ENCODE results near the gene CACNB1. TPM values are rescaled to one million over a fixed set of nuclear protein-coding genes. Genes with fewer than 3 reads are reported as not detected.

CACNB1 gene
- total RNA-seq, 2 experiments from 2014 or later: 14.9 to 15.5 TPM

GRCh38 chr17:39125143-39125875 is 72.2 kb downstream of the CACNB1 start:
- H3K4me3 Mint-ChIP-seq: no peak overlapping the region
- Histone ChIP-seq H3K4me1 (ENCODE audit: insufficient read depth, low read length) (no peaks in the 10 kb centered on the region), H3K27ac (ENCODE audit: low read depth in 1 of 2, low read length in 2 of 2) (no peak overlapping the region), H3K36me3 (ENCODE audit: insufficient read depth, low read length) (no peaks in the 10 kb centered on the region), H3K9me3 (ENCODE audit: control insufficient read depth in 1 of 2, insufficient read depth in 1 of 2, low read length in 2 of 2) (no peaks in the 10 kb centered on the region), H3K4me3 (ENCODE audit: low read length) (no peak overlapping the region), H3K27me3 (ENCODE audit: control insufficient read depth in 1 of 2, insufficient read depth in 2 of 2, low read length in 2 of 2) (no peaks in the 10 kb centered on the region)
- H3K4me1 Mint-ChIP-seq (ENCODE audit: low read depth): peaks cover 7% of the 10 kb centered on the region
- ChIA-PET CTCF (no interaction called here), POLR2A (interaction anchor here (0.7 kb wide), 1 partner anchor 32 kb away, joined by 4 read pairs; no protein-coding TSS in a partner anchor)
- H3K27me3 Mint-ChIP-seq: no peaks in the 10 kb centered on the region
- no peaks in the 10 kb centered on the region for H3K9me3 Mint-ChIP-seq
- no peak overlapping the region for H3K27ac Mint-ChIP-seq
- DNase-seq (no peak), ATAC-seq (ENCODE audit: poor library complexity) (no peak)
- intact Hi-C loops (cut with DNase I, micrococcal nuclease): loop anchor here in 1 of 2 experiments (5.0 kb wide), 1 partner anchor 33 kb away; no protein-coding TSS in a partner anchor
- no peak for TF ChIP-seq CTCF (IDR thresholded peaks at IDR 0.05)
- peaks cover 9% of the 10 kb centered on the region for H3K36me3 Mint-ChIP-seq (ENCODE audit: low read depth)

GRCh38 chr17:39123627-39124026 is 73.8 kb downstream of the CACNB1 start:
- Mint-ChIP-seq H3K36me3 (ENCODE audit: low read depth) (peaks cover 4% of the 10 kb centered on the region), H3K27me3 (no peaks in the 10 kb centered on the region), H3K4me1 (ENCODE audit: low read depth) (peaks cover 9% of the 10 kb centered on the region), H3K4me3 (no peak overlapping the region), H3K27ac (no peak overlapping the region), H3K9me3 (no peaks in the 10 kb centered on the region)
- Histone ChIP-seq H3K4me3 (ENCODE audit: low read length) (no peak overlapping the region), H3K9me3 (ENCODE audit: control insufficient read depth in 1 of 2, insufficient read depth in 1 of 2, low read length in 2 of 2) (no peaks in the 10 kb centered on the region), H3K36me3 (ENCODE audit: insufficient read depth, low read length) (no peaks in the 10 kb centered on the region), H3K27me3 (ENCODE audit: control insufficient read depth in 1 of 2, insufficient read depth in 2 of 2, low read length in 2 of 2) (no peaks in the 10 kb centered on the region), H3K4me1 (ENCODE audit: insufficient read depth, low read length) (no peaks in the 10 kb centered on the region), H3K27ac (ENCODE audit: low read depth in 1 of 2, low read length in 2 of 2) (no peak overlapping the region)
- DNase-seq: no peak
- TF ChIP-seq CTCF (IDR thresholded peaks at IDR 0.05): no peak
- intact Hi-C loops (cut with DNase I, micrococcal nuclease): no loop called here
- ChIA-PET POLR2A (no interaction called here), CTCF (no interaction called here)
- no peak for ATAC-seq (ENCODE audit: poor library complexity)

Other genes with a start within 250 kb of the CACNB1 start
- not detected for gene FBXO47, start 230.3 kb downstream of the CACNB1 start, total RNA-seq
- 10 to 100 TPM; 66.7 to 67.6 TPM for gene PLXDC1, start 46.0 kb downstream of the CACNB1 start, total RNA-seq
- gene ARL5C, start 31.5 kb downstream of the CACNB1 start, total RNA-seq: not detected
- gene RPL19, start 2.6 kb upstream of the CACNB1 start, total RNA-seq: 1,000 to 10,000 TPM; 3,527 to 3,670 TPM
- gene STAC2, start 28.3 kb upstream of the CACNB1 start, total RNA-seq: not detected
- gene FBXL20, start 204.0 kb upstream of the CACNB1 start, total RNA-seq: 10 to 100 TPM; 16.7 to 17.1 TPM

All from CD4-positive, alpha-beta T cell (primary cell).